ENCODE measurements around the gene PTPRQ. TPM values are rescaled to one million over a fixed set of nuclear protein-coding genes. Genes with fewer than 3 reads are reported as not detected.

PTPRQ gene
- not detected for total RNA-seq

GRCh38 chr12:80443974-80444666, at the start of gene PTPRQ:
Gene PTPRQ (plus strand): TSS chr12:80444235. CDS start chr12:80444346, 111 bp downstream.
- Mint-ChIP-seq H3K4me3 (no peak within 1 kb of the TSS), H3K4me1 (ENCODE audit: low read depth in 2 of 2) (no peaks in the 10 kb centered on the region), H3K27ac (no peak within 1 kb of the TSS), H3K9me3 (peaks cover 10% of the 10 kb centered on the region), H3K36me3 (no peaks in the 10 kb centered on the region), H3K27me3 (no peaks in the 10 kb centered on the region)
- ATAC-seq (no peak), DNase-seq (ENCODE audit: low spot score) (no peak)

- Mint-ChIP-seq H3K27me3 (peaks cover 4 to 8% of the 10 kb centered on the region in 2 donors), H3K4me1 (ENCODE audit: low read depth in 2 of 2) (no peaks in the 10 kb centered on the region), H3K9me3 (peaks cover 6% of the 10 kb centered on the region), H3K27ac (no peak overlapping the region), H3K4me3 (no peak overlapping the region), H3K36me3 (no peaks in the 10 kb centered on the region)
- no peak for ATAC-seq
- DNase-seq (ENCODE audit: low spot score), result no peak
Measured at GRCh38 chr12:80400571-80400991, 43.5 kb upstream of the PTPRQ start.

GRCh38 chr12:80401191-80401590, 42.8 kb upstream of the PTPRQ start:
- H3K27me3 Mint-ChIP-seq, result peaks cover 4 to 8% of the 10 kb centered on the region in 2 donors

GRCh38 chr12:80404629-80405028, 39.4 kb upstream of the PTPRQ start:
- ATAC-seq, result no peak
- no peaks in the 10 kb centered on the region for H3K36me3 Mint-ChIP-seq

More at GRCh38 chr12:80401191-80401590, 42.8 kb upstream of the PTPRQ start:
- no peak for DNase-seq (ENCODE audit: low spot score)
- Mint-ChIP-seq H3K4me3 (no peak overlapping the region), H3K4me1 (ENCODE audit: low read depth in 2 of 2) (no peaks in the 10 kb centered on the region), H3K9me3 (peaks cover 6% of the 10 kb centered on the region), H3K27ac (no peak overlapping the region), H3K36me3 (no peaks in the 10 kb centered on the region)
- no peak for ATAC-seq

GRCh38 chr12:80406253-80406652, 37.8 kb upstream of the PTPRQ start:
- no peak for DNase-seq (ENCODE audit: low spot score)
- Mint-ChIP-seq H3K27me3 (no peaks in the 10 kb centered on the region), H3K27ac (no peak overlapping the region)

More at GRCh38 chr12:80404629-80405028, 39.4 kb upstream of the PTPRQ start:
- Mint-ChIP-seq H3K4me3 (no peak overlapping the region), H3K27ac (no peak overlapping the region), H3K4me1 (ENCODE audit: low read depth in 2 of 2) (no peaks in the 10 kb centered on the region), H3K9me3 (peaks cover 3% of the 10 kb centered on the region), H3K27me3 (peaks cover 2 to 4% of the 10 kb centered on the region in 2 donors)
- DNase-seq (ENCODE audit: low spot score), result no peak

GRCh38 chr12:80411787-80412186, 32.2 kb upstream of the PTPRQ start:
- DNase-seq (ENCODE audit: low spot score) (no peak), ATAC-seq (no peak)
- no peak overlapping the region for H3K27ac Mint-ChIP-seq
- H3K4me1 Mint-ChIP-seq (ENCODE audit: low read depth in 2 of 2), result no peaks in the 10 kb centered on the region
- no peaks in the 10 kb centered on the region for H3K36me3 Mint-ChIP-seq
- peaks cover 0 to 2% of the 10 kb centered on the region in 2 donors for H3K27me3 Mint-ChIP-seq
- no peak overlapping the region for H3K4me3 Mint-ChIP-seq
- H3K9me3 Mint-ChIP-seq, result peaks cover 4% of the 10 kb centered on the region

More at GRCh38 chr12:80406253-80406652, 37.8 kb upstream of the PTPRQ start:
- H3K9me3 Mint-ChIP-seq, result no peaks in the 10 kb centered on the region
- no peak for ATAC-seq
- no peaks in the 10 kb centered on the region for H3K36me3 Mint-ChIP-seq
- no peak overlapping the region for H3K4me3 Mint-ChIP-seq
- H3K4me1 Mint-ChIP-seq (ENCODE audit: low read depth in 2 of 2), result no peaks in the 10 kb centered on the region

- no peak for DNase-seq (ENCODE audit: low spot score)
- H3K4me1 Mint-ChIP-seq (ENCODE audit: low read depth in 2 of 2), result no peaks in the 10 kb centered on the region
- H3K36me3 Mint-ChIP-seq, result no peaks in the 10 kb centered on the region
- no peak overlapping the region for H3K4me3 Mint-ChIP-seq
- ATAC-seq, result no peak
- H3K27ac Mint-ChIP-seq, result no peak overlapping the region
- H3K27me3 Mint-ChIP-seq, result peaks cover 0 to 2% of the 10 kb centered on the region in 2 donors
- H3K9me3 Mint-ChIP-seq, result peaks cover 4% of the 10 kb centered on the region
Measured at GRCh38 chr12:80412343-80412953, 31.6 kb upstream of the PTPRQ start.

- no peaks in the 10 kb centered on the region for H3K4me1 Mint-ChIP-seq (ENCODE audit: low read depth in 2 of 2)
- H3K4me3 Mint-ChIP-seq, result no peak overlapping the region
- H3K27me3 Mint-ChIP-seq, result peaks cover 0 to 2% of the 10 kb centered on the region in 2 donors
- peaks cover 4% of the 10 kb centered on the region for H3K9me3 Mint-ChIP-seq
- H3K36me3 Mint-ChIP-seq, result no peaks in the 10 kb centered on the region
- ATAC-seq (no peak), DNase-seq (ENCODE audit: low spot score) (no peak)
- no peak overlapping the region for H3K27ac Mint-ChIP-seq
Measured at GRCh38 chr12:80413462-80413861, 30.6 kb upstream of the PTPRQ start.

GRCh38 chr12:80415466-80415865, 28.6 kb upstream of the PTPRQ start:
- Mint-ChIP-seq H3K36me3 (no peaks in the 10 kb centered on the region), H3K4me3 (no peak overlapping the region), H3K9me3 (peaks cover 4% of the 10 kb centered on the region), H3K27ac (no peak overlapping the region), H3K27me3 (peaks cover 0 to 2% of the 10 kb centered on the region in 2 donors), H3K4me1 (ENCODE audit: low read depth in 2 of 2) (no peaks in the 10 kb centered on the region)
- DNase-seq (ENCODE audit: low spot score), result no peak
- ATAC-seq, result no peak

- no peak overlapping the region for H3K27ac Mint-ChIP-seq
- DNase-seq (ENCODE audit: low spot score) (no peak), ATAC-seq (no peak)
- H3K4me3 Mint-ChIP-seq, result no peak overlapping the region
- no peaks in the 10 kb centered on the region for H3K27me3 Mint-ChIP-seq
- no peaks in the 10 kb centered on the region for H3K4me1 Mint-ChIP-seq (ENCODE audit: low read depth in 2 of 2)
- no peaks in the 10 kb centered on the region for H3K36me3 Mint-ChIP-seq
- no peaks in the 10 kb centered on the region for H3K9me3 Mint-ChIP-seq
Measured at GRCh38 chr12:80419644-80420043, 24.4 kb upstream of the PTPRQ start.

GRCh38 chr12:80420075-80420474, 24.0 kb upstream of the PTPRQ start:
- Mint-ChIP-seq H3K27me3 (no peaks in the 10 kb centered on the region), H3K4me1 (ENCODE audit: low read depth in 2 of 2) (no peaks in the 10 kb centered on the region), H3K9me3 (no peaks in the 10 kb centered on the region), H3K36me3 (no peaks in the 10 kb centered on the region), H3K27ac (no peak overlapping the region), H3K4me3 (no peak overlapping the region)
- no peak for ATAC-seq
- DNase-seq (ENCODE audit: low spot score), result no peak

- H3K27ac Mint-ChIP-seq, result no peak overlapping the region
- DNase-seq (ENCODE audit: low spot score) (no peak), ATAC-seq (no peak)
- no peaks in the 10 kb centered on the region for H3K27me3 Mint-ChIP-seq
- H3K4me3 Mint-ChIP-seq, result no peak overlapping the region
- no peaks in the 10 kb centered on the region for H3K4me1 Mint-ChIP-seq (ENCODE audit: low read depth in 2 of 2)
- no peaks in the 10 kb centered on the region for H3K36me3 Mint-ChIP-seq
- H3K9me3 Mint-ChIP-seq, result no peaks in the 10 kb centered on the region
Measured at GRCh38 chr12:80422550-80422949, 21.5 kb upstream of the PTPRQ start.

GRCh38 chr12:80432061-80432460, 12.0 kb upstream of the PTPRQ start:
- Mint-ChIP-seq H3K27ac (no peak overlapping the region), H3K4me3 (no peak overlapping the region), H3K27me3 (no peaks in the 10 kb centered on the region), H3K9me3 (peaks cover 4% of the 10 kb centered on the region), H3K4me1 (ENCODE audit: low read depth in 2 of 2) (no peaks in the 10 kb centered on the region), H3K36me3 (no peaks in the 10 kb centered on the region)
- DNase-seq (ENCODE audit: low spot score) (no peak), ATAC-seq (no peak)

- no peak for ATAC-seq
- no peak overlapping the region for H3K27ac Mint-ChIP-seq
- DNase-seq (ENCODE audit: low spot score), result no peak
- no peak overlapping the region for H3K4me3 Mint-ChIP-seq
- H3K27me3 Mint-ChIP-seq, result no peaks in the 10 kb centered on the region
- peaks cover 9% of the 10 kb centered on the region for H3K9me3 Mint-ChIP-seq
- H3K36me3 Mint-ChIP-seq, result no peaks in the 10 kb centered on the region
- no peaks in the 10 kb centered on the region for H3K4me1 Mint-ChIP-seq (ENCODE audit: low read depth in 2 of 2)
Measured at GRCh38 chr12:80441921-80442320, 2.1 kb upstream of the PTPRQ start.
